CD14-positive monocyte (primary cell): Measurements from ENCODE around the gene GLI3. TPM values are rescaled to one million over a fixed set of nuclear protein-coding genes. Genes with fewer than 3 reads are reported as not detected.

ENCODE experiments used
- DNase-seq, 3 donors: peaks; one replicate each; pipeline ENCODE4 v3.0.0-alpha.2; 2011 to 2022
- H2AFZ ChIP-seq: 2 replicates; pipeline ENCODE4 v1.6.0; 2012; ENCODE audit warnings: mild to moderate bottlenecking, low read depth, low read length, inconsistent platforms; ENCODE audit not compliant: insufficient read depth, poor library complexity, severe bottlenecking
- H3K27ac ChIP-seq, 2 donors: 1 replicate in 1 of 2; 2 replicates in 1 of 2; pipeline ENCODE4 v1.5.1; 2012 to 2013; ENCODE audit warnings: low read length in 2 of 2, control low read depth in 1 of 2, inconsistent platforms in 1 of 2, low read depth in 1 of 2, mild to moderate bottlenecking in 1 of 2
- H3K27me3 ChIP-seq, 2 donors: one replicate each; pipeline versions ENCODE4 v1.6.0 to v1.6.1; 2011 to 2013; ENCODE audit warnings: low read length in 2 of 2; ENCODE audit not compliant: control insufficient read depth in 2 of 2, insufficient read depth in 2 of 2
- H3K36me3 ChIP-seq, 2 donors: replicated peaks in 1 of 2; 1 replicate in 1 of 2; 2 replicates in 1 of 2; pipeline versions ENCODE4 v1.5.1 to v1.6.1; 2012 to 2013; ENCODE audit warnings: low read length in 2 of 2, control low read depth in 1 of 2, inconsistent platforms in 1 of 2, mild to moderate bottlenecking in 1 of 2; ENCODE audit not compliant: insufficient read depth in 2 of 2, control insufficient read depth in 1 of 2
- H3K4me1 ChIP-seq, 2 donors: 1 replicate in 1 of 2; 2 replicates in 1 of 2; pipeline versions ENCODE4 v1.5.1 to v1.6.1; 2012 to 2013; ENCODE audit warnings: low read length in 2 of 2, control low read depth in 1 of 2, inconsistent platforms in 1 of 2, mild to moderate bottlenecking in 1 of 2, moderate library complexity in 1 of 2; ENCODE audit not compliant: insufficient read depth in 2 of 2, control insufficient read depth in 1 of 2
- H3K4me2 ChIP-seq: replicated peaks from 2 replicates; pipeline ENCODE3; 2012; ENCODE audit warnings: low read length, moderate library complexity, mild to moderate bottlenecking; ENCODE audit not compliant: poor library complexity, severe bottlenecking; ENCODE audit errors: extremely low read depth
- H3K4me3 ChIP-seq, 3 experiments: fragments of 200-600 bp in 1 of 3; sonication (generic) in 1 of 3; replicated peaks in 1 of 3; 1 replicate in 2 of 3; 2 replicates in 1 of 3; pipeline ENCODE4 v1.5.1; 2011 to 2013; ENCODE audit warnings: low read length in 3 of 3, mild to moderate bottlenecking in 3 of 3, control low read depth in 2 of 3, low read depth in 2 of 3, inconsistent platforms in 1 of 3, moderate library complexity in 1 of 3
- H3K79me2 ChIP-seq: 2 replicates; pipeline ENCODE4 v1.6.0; 2012; ENCODE audit warnings: mild to moderate bottlenecking, control low read depth, inconsistent platforms, low read length, moderate library complexity; ENCODE audit not compliant: insufficient read depth
- H3K9ac ChIP-seq: 2 replicates; pipeline ENCODE4 v1.6.0; 2017; ENCODE audit warnings: low read length, mild to moderate bottlenecking; ENCODE audit not compliant: insufficient read depth, poor library complexity, severe bottlenecking
- H3K9me3 ChIP-seq, 2 donors: replicated peaks in 1 of 2; 1 replicate in 1 of 2; 2 replicates in 1 of 2; pipeline versions ENCODE4 v1.5.1 to v1.6.1; 2012 to 2013; ENCODE audit warnings: low read length in 2 of 2, control low read depth in 1 of 2; ENCODE audit not compliant: control insufficient read depth in 1 of 2, insufficient read depth in 1 of 2
- H4K20me1 ChIP-seq: 2 replicates; pipeline ENCODE4 v1.6.0; 2012; ENCODE audit warnings: mild to moderate bottlenecking, low read length, control low read depth, moderate library complexity; ENCODE audit not compliant: insufficient read depth
- H3K27ac Mint-ChIP-seq, 7 donors: one replicate each; pipeline ENCODE4 v1.8.0; 2020; ENCODE audit warnings: mild to moderate bottlenecking in 7 of 7, mixed read lengths in 7 of 7, moderate library complexity in 6 of 7, inconsistent platforms in 2 of 7
- H3K27me3 Mint-ChIP-seq, 3 donors: one replicate each; pipeline ENCODE4 v1.8.0; 2021 to 2022; ENCODE audit warnings: low read depth in 3 of 3, mild to moderate bottlenecking in 3 of 3, mixed read lengths in 3 of 3, moderate library complexity in 3 of 3, inconsistent platforms in 1 of 3
- H3K36me3 Mint-ChIP-seq, 2 donors: one replicate each; pipeline ENCODE4 v1.8.0; 2020; ENCODE audit warnings: mixed read lengths in 2 of 2, inconsistent platforms in 1 of 2, mild to moderate bottlenecking in 1 of 2
- H3K4me1 Mint-ChIP-seq: one replicate; pipeline ENCODE4 v1.8.0; 2020; ENCODE audit warnings: mild to moderate bottlenecking, mixed read lengths
- H3K4me3 Mint-ChIP-seq, 2 donors: one replicate each; pipeline ENCODE4 v1.8.0; 2020; ENCODE audit warnings: mild to moderate bottlenecking in 2 of 2, mixed read lengths in 2 of 2, moderate library complexity in 1 of 2
- H3K9me3 Mint-ChIP-seq, 7 donors: one replicate each; pipeline ENCODE4 v1.8.0; 2020 to 2022; ENCODE audit warnings: mixed read lengths in 7 of 7, mild to moderate bottlenecking in 6 of 7, moderate library complexity in 6 of 7, inconsistent platforms in 2 of 7
- WGBS: methylation state at CpG from one replicate; pipeline ENCODE4 v1.1.5; 2013; ENCODE audit warnings: missing lambda C conversion rate; ENCODE audit not compliant: insufficient coverage; 5-methylcytosine and 5-hydroxymethylcytosine counted together
- intact Hi-C, 2 donors: fragments of 100-400 bp; cut with micrococcal nuclease; formaldehyde crosslinking; loops; one replicate each; pipeline versions ENCODE4 v1.15.0 to v1.15.1; 2023
- polyA plus RNA-seq, 3 donors: library from polyadenylated mRNA; depleted of rRNA in 1 of 3; unstranded in 2 of 3; stranded (reverse) in 1 of 3; fragments of 300-500 nt in 2 of 3; fragments of >200 nt in 1 of 3; fragmentation: Illumina TruSeq in 2 of 3; gene quantifications; 1 replicate in 2 of 3; 2 replicates in 1 of 3; pipeline ENCODE4 v1.2.3, GENCODE V29; 2012 to 2021
- TF ChIP-seq, protein P1 (sequence below): fragments of 200-600 bp; IDR thresholded peaks from one replicate; pipeline ENCODE4 v1.8.0; 2022; ENCODE audit warnings: antibody characterized with exemption, mild to moderate bottlenecking

The GLI3 gene
- polyA plus RNA-seq, 3 donors, result not detected

DNA sequence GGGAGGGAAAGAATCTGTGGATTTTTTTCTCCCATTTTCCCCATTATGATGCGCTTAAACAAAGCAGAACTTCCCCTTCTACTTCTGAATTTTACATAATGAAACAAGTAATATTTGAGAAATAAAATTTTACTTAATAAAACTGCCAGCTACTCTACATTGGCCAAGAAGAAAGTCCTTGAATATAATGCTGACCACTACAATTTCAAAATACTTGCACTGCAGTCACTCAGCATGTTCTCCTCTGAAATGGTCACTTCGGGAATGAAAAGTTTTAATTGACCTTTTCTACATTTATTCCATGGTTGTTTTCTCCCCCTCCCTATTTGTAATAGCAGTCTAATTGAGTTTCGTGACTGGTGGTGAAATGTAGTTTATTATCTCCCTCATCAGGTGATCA lies 23.9 kb downstream of the GLI3 start:
- H3K27me3 Mint-ChIP-seq, result peaks cover 2 to 6% (median 6%) of the 10 kb centered on the region in 3 donors
- intact Hi-C loops, result no loop called here
- no peaks in the 10 kb centered on the region for H3K36me3 Mint-ChIP-seq

DNA sequence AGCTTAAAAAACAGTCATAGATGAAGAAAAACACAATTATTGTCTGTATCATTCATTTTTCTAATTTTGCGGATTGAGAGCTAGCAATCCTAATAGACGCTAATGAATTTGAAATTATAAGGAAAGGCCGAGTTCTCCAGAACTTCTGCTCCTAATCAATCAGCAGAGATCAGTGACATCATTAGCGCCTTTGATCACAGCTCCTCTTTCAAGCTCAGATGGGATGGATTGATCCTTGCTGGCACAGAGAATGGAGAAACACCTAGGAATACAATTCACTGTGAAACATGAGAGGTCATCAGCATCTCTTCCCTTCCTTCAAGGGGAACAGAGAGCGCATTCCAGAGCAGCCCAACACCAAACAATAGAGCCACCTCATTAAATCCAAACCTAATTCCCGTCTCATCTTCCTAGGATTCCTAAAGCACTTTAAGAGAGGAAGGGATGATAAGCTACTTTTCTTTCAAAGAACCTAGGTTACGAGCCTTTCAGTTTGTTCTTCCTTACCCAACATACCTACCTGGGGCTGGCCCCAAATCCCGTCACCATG lies 24.4 kb downstream of the GLI3 start:
- TF ChIP-seq, protein P1, sequence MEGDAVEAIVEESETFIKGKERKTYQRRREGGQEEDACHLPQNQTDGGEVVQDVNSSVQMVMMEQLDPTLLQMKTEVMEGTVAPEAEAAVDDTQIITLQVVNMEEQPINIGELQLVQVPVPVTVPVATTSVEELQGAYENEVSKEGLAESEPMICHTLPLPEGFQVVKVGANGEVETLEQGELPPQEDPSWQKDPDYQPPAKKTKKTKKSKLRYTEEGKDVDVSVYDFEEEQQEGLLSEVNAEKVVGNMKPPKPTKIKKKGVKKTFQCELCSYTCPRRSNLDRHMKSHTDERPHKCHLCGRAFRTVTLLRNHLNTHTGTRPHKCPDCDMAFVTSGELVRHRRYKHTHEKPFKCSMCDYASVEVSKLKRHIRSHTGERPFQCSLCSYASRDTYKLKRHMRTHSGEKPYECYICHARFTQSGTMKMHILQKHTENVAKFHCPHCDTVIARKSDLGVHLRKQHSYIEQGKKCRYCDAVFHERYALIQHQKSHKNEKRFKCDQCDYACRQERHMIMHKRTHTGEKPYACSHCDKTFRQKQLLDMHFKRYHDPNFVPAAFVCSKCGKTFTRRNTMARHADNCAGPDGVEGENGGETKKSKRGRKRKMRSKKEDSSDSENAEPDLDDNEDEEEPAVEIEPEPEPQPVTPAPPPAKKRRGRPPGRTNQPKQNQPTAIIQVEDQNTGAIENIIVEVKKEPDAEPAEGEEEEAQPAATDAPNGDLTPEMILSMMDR, result no peak
- intact Hi-C loops, result no loop called here
- H2AFZ ChIP-seq, result no peak overlapping the region
- H3K4me2 ChIP-seq, result no peak overlapping the region
- 80% methylated on average over 1 of the region's 8 CpGs for WGBS
- H3K4me3 ChIP-seq, result no peak overlapping the region
- H3K36me3 ChIP-seq, result no peaks in the 10 kb centered on the region
- peaks cover 0 to 2% (median 0%) of the 10 kb centered on the region in 7 donors for H3K9me3 Mint-ChIP-seq
- no peaks in the 10 kb centered on the region for H3K79me2 ChIP-seq
- H3K36me3 Mint-ChIP-seq, result no peaks in the 10 kb centered on the region
- no peaks in the 10 kb centered on the region for H4K20me1 ChIP-seq
- no peaks in the 10 kb centered on the region for H3K4me1 ChIP-seq
- no peak overlapping the region for H3K4me3 Mint-ChIP-seq
- peaks cover 2 to 6% (median 6%) of the 10 kb centered on the region in 3 donors for H3K27me3 Mint-ChIP-seq
- H3K9me3 ChIP-seq, result no peaks in the 10 kb centered on the region
- no peak for DNase-seq
- H3K9ac ChIP-seq, result no peak overlapping the region
- H3K27me3 ChIP-seq, result no peaks in the 10 kb centered on the region
- H3K27ac Mint-ChIP-seq, result no peak overlapping the region
- no peaks in the 10 kb centered on the region for H3K4me1 Mint-ChIP-seq
- H3K27ac ChIP-seq, result no peak overlapping the region

More for the DNA sequence above, 23.9 kb downstream of the GLI3 start:
- TF ChIP-seq, protein P1, result no peak
- Histone ChIP-seq H3K27ac (no peak overlapping the region), H4K20me1 (no peaks in the 10 kb centered on the region), H3K9me3 (no peaks in the 10 kb centered on the region), H3K9ac (no peak overlapping the region), H3K4me1 (no peaks in the 10 kb centered on the region), H2AFZ (no peak overlapping the region), H3K79me2 (no peaks in the 10 kb centered on the region), H3K4me3 (no peak overlapping the region), H3K4me2 (no peak overlapping the region), H3K36me3 (no peaks in the 10 kb centered on the region), H3K27me3 (no peaks in the 10 kb centered on the region)
- H3K4me3 Mint-ChIP-seq, result no peak overlapping the region
- peaks cover 0 to 2% (median 0%) of the 10 kb centered on the region in 7 donors for H3K9me3 Mint-ChIP-seq
- H3K4me1 Mint-ChIP-seq, result no peaks in the 10 kb centered on the region
- WGBS, result no CpG with 5 or more reads among the region's 3 CpGs
- H3K27ac Mint-ChIP-seq, result no peak overlapping the region
- DNase-seq, result no peak
